ENCODE results near the gene DHX34. TPM values are rescaled to one million over a fixed set of nuclear protein-coding genes. Genes with fewer than 3 reads are reported as not detected.

DHX34 gene
- total and polyA plus RNA-seq, 9 of the 15 experiments (the other 6 are each of a cell fraction or from before 2014, with no cell fraction given) = 0.36 to 42.0 (median 15.0) TPM

GRCh38 chr19:47379381-47379938 is 30.3 kb downstream of the DHX34 start:
- 93% methylated on average over 21 of the region's 23 CpGs for WGBS (ENCODE audit: insufficient coverage, low coverage, missing lambda C conversion rate)
- in situ Hi-C loops (cut with MboI) = no loop called here
- peaks cover 78% of the 10 kb centered on the region; the same call in 2 of the 3 replicates for H3K36me3 ChIP-seq (ENCODE audit: control insufficient read depth, insufficient read depth, low read length)
- H3K4me2 ChIP-seq (ENCODE audit: insufficient read depth, low read length) = no peak overlapping the region
- no peak overlapping the region for H3K27ac ChIP-seq (ENCODE audit: extremely low read depth, low read depth, low read length)
- no peaks in the 10 kb centered on the region for H3K27me3 ChIP-seq (ENCODE audit: control insufficient read depth in 2 of 2, insufficient read depth in 2 of 2, low read length in 2 of 2)
- CTCF ChIA-PET (ENCODE audit: low intra/inter-chr PET ratio) = no interaction called here
- POLR2A ChIA-PET = interaction anchor here (1.0 kb wide), 1 partner anchor 8 kb away, joined by 5 read pairs; no protein-coding TSS in a partner anchor
- H3K9me1 ChIP-seq (ENCODE audit: control insufficient read depth, insufficient read depth, low read length) = no peaks in the 10 kb centered on the region
- intact Hi-C loops (cut with micrococcal nuclease) = no loop called here
- no TSS peak for BruUV-seq (replicated peaks)
- H3K4me1 ChIP-seq (replicated peaks in 1 of 2; ENCODE audit: control insufficient read depth in 2 of 2, insufficient read depth in 2 of 2, low read length in 2 of 2) = peaks cover 7 to 32% of the 10 kb centered on the region in 2 experiments; a peak in 4 of 5 replicates
- H3K9ac ChIP-seq (ENCODE audit: insufficient read depth in 1 of 2, low read depth in 2 of 2, low read length in 2 of 2) = peak overlapping the region in 1 of 2 experiments; percentile 52; a peak in 1 of 4 replicates
- peaks cover 5% of the 10 kb centered on the region; the same call in 1 of the 2 replicates for H4K20me1 ChIP-seq (replicated peaks; ENCODE audit: control insufficient read depth, insufficient read depth, low read length)
- FAIRE-seq (no peak), DNase-seq (ENCODE audit: extremely low read depth in 1 of 4, low spot score in 3 of 4) (no peak), ATAC-seq (no peak)
- no peak overlapping the region for H2AFZ ChIP-seq (ENCODE audit: low read depth, low read length)
- H3K79me2 ChIP-seq (ENCODE audit: control insufficient read depth, insufficient read depth, low read length) = no peaks in the 10 kb centered on the region
- H3K9me3 ChIP-seq (replicated peaks; ENCODE audit: control insufficient read depth, insufficient read depth, low read depth, low read length) = no peaks in the 10 kb centered on the region
- H3K4me3 ChIP-seq = no peak overlapping the region
- TF ChIP-seq ZBTB33 (CRISPR knock-in tag; IDR thresholded peaks at IDR 0.05) (peak; percentile 53; the same call in 1 of the 2 replicates), NR4A1 (CRISPR knock-in tag; IDR thresholded peaks at IDR 0.05) (no peak), NR4A1 (tag; IDR thresholded peaks at IDR 0.05) (no peak), E2F5 (CRISPR knock-in tag; IDR thresholded peaks at IDR 0.05) (no peak), RBM15 (IDR thresholded peaks at IDR 0.05; ENCODE audit: insufficient read depth, low read length) (no peak), NKRF (IDR thresholded peaks at IDR 0.05; ENCODE audit: borderline replicate concordance) (no peak), ZNF133 (CRISPR knock-in tag; IDR thresholded peaks at IDR 0.05) (no peak), MTA2 (IDR thresholded peaks at IDR 0.05; ENCODE audit: low read depth) (no peak), ELK1 (CRISPR knock-in tag; IDR thresholded peaks at IDR 0.05) (no peak), RBFOX2 (IDR thresholded peaks at IDR 0.05; ENCODE audit: low read depth, low read length) (peak; percentile 44), HOMEZ (CRISPR knock-in tag; IDR thresholded peaks at IDR 0.05) (no peak), GABPB1 (CRISPR knock-in tag; IDR thresholded peaks at IDR 0.05) (no peak)
